NCI-H2196 treated with DMSO at 0.1 percent for 48 hours (cell line): ENCODE data around the gene ARHGAP31.
A peak's percentile ranks its signal among the peaks of the same experiment; 100 is the strongest.
"Not testable (repeated sequence)": the region's sequence is repeated elsewhere in the genome, so short reads cannot be mapped to it uniquely, and the experiment has no call there.

Experiments
- DNase-seq: peaks from one replicate; lab custom pipeline; 2025; ENCODE audit not compliant: unreplicated experiment; lab: John Stamatoyannopoulos, UW

The ARHGAP31 gene

GRCh38 chr3:119315600-119316312 is 21.6 kb downstream of the ARHGAP31 start:
- DNase-seq: no peak

GRCh38 chr3:119316313-119316670 is 22.1 kb downstream of the ARHGAP31 start:
- no peak for DNase-seq

GRCh38 chr3:119318876-119319275 is 24.7 kb downstream of the ARHGAP31 start:
- no peak for DNase-seq

GRCh38 chr3:119319311-119319710 is 25.1 kb downstream of the ARHGAP31 start:
- no peak for DNase-seq

- DNase-seq: not testable (repeated sequence)
Measured at GRCh38 chr3:119320785-119321184, 26.6 kb downstream of the ARHGAP31 start.

GRCh38 chr3:119322021-119322834 is 28.0 kb downstream of the ARHGAP31 start:
- no peak for DNase-seq

- DNase-seq: peak; percentile 51
Measured at GRCh38 chr3:119322835-119323722, 28.9 kb downstream of the ARHGAP31 start.

GRCh38 chr3:119323723-119324085 is 29.5 kb downstream of the ARHGAP31 start:
- DNase-seq: no peak

GRCh38 chr3:119324899-119325298 is 30.7 kb downstream of the ARHGAP31 start:
- no peak for DNase-seq

- no peak for DNase-seq
Measured at GRCh38 chr3:119326976-119327375, 32.8 kb downstream of the ARHGAP31 start.

GRCh38 chr3:119329551-119329950 is 35.4 kb downstream of the ARHGAP31 start:
- no peak for DNase-seq

- DNase-seq: no peak
Measured at GRCh38 chr3:119330181-119330580, 36.0 kb downstream of the ARHGAP31 start.

GRCh38 chr3:119330858-119331257 is 36.7 kb downstream of the ARHGAP31 start:
- no peak for DNase-seq

- no peak for DNase-seq
Measured at GRCh38 chr3:119331661-119332060, 37.5 kb downstream of the ARHGAP31 start.

GRCh38 chr3:119333773-119334509 is 39.8 kb downstream of the ARHGAP31 start:
- no peak for DNase-seq

- DNase-seq: no peak
Measured at GRCh38 chr3:119336823-119337222, 42.6 kb downstream of the ARHGAP31 start.

GRCh38 chr3:119337407-119337806 is 43.2 kb downstream of the ARHGAP31 start:
- not testable (repeated sequence) for DNase-seq

GRCh38 chr3:119338754-119339153 is 44.6 kb downstream of the ARHGAP31 start:
- DNase-seq: no peak

- DNase-seq: no peak
Measured at GRCh38 chr3:119340014-119340413, 45.8 kb downstream of the ARHGAP31 start.

GRCh38 chr3:119340446-119340845 is 46.3 kb downstream of the ARHGAP31 start:
- DNase-seq: no peak

- DNase-seq: no peak
Measured at GRCh38 chr3:119342176-119342575, 48.0 kb downstream of the ARHGAP31 start.
